BE2C (cell line): ENCODE results near the gene METTL25B.
A peak's percentile ranks its signal among the peaks of the same experiment; 100 is the strongest.

Experiments used
- DNase-seq: peaks from one replicate; pipeline ENCODE4 v3.0.0-alpha.2; 2020
- H3K27me3 ChIP-seq: fragments of 250-450 bp; sonication (Bioruptor Pico); 2 replicates; pipeline ENCODE4 v1.5.1; 2020; ENCODE audit warnings: mild to moderate bottlenecking
- H3K36me3 ChIP-seq: fragments of 250-450 bp; sonication (Bioruptor Pico); 2 replicates; pipeline ENCODE4 v1.5.1; 2020; ENCODE audit warnings: mild to moderate bottlenecking
- H3K4me1 ChIP-seq: fragments of 250-450 bp; sonication (Bioruptor Pico); 2 replicates; pipeline ENCODE4 v1.5.1; 2020
- H3K4me3 ChIP-seq: 2 replicates; pipeline ENCODE4 v1.5.1; 2011; ENCODE audit warnings: low read depth, low read length
- H3K9me3 ChIP-seq: fragments of 250-450 bp; sonication (Bioruptor Pico); 2 replicates; pipeline ENCODE4 v1.5.1; 2020
- CTCF ChIP-seq: IDR thresholded peaks from 2 replicates; pipeline ENCODE4 v1.5.1; 2012; ENCODE audit warnings: mild to moderate bottlenecking, low read depth, low read length

The METTL25B gene

GRCh38 chr1:156767879-156768604 lies 39.8 kb downstream of the METTL25B start:
- Histone ChIP-seq H3K4me1 (peaks cover 5% of the 10 kb centered on the region), H3K4me3 (peak overlapping the region; percentile 98), H3K36me3 (peaks cover 14% of the 10 kb centered on the region), H3K9me3 (no peaks in the 10 kb centered on the region), H3K27me3 (no peaks in the 10 kb centered on the region)
- peak; percentile 54 for DNase-seq
- TF ChIP-seq CTCF, result no peak

- peak overlapping the region; percentile 98 for H3K4me3 ChIP-seq
- H3K36me3 ChIP-seq, result peaks cover 17% of the 10 kb centered on the region
- H3K9me3 ChIP-seq, result no peaks in the 10 kb centered on the region
- no peak for TF ChIP-seq CTCF
- no peak for DNase-seq
- H3K4me1 ChIP-seq, result peaks cover 9% of the 10 kb centered on the region
- no peaks in the 10 kb centered on the region for H3K27me3 ChIP-seq
Observed at GRCh38 chr1:156768610-156769295, 40.5 kb downstream of the METTL25B start.

- peaks cover 18% of the 10 kb centered on the region for H3K36me3 ChIP-seq
- TF ChIP-seq CTCF, result peak; percentile 36
- no peaks in the 10 kb centered on the region for H3K9me3 ChIP-seq
- DNase-seq, result no peak
- no peaks in the 10 kb centered on the region for H3K27me3 ChIP-seq
- peaks cover 14% of the 10 kb centered on the region for H3K4me1 ChIP-seq
- peak overlapping the region; percentile 32 for H3K4me3 ChIP-seq
Observed at GRCh38 chr1:156772222-156772621, 44.0 kb downstream of the METTL25B start.

GRCh38 chr1:156772728-156773497 lies 44.6 kb downstream of the METTL25B start:
- Histone ChIP-seq H3K9me3 (no peaks in the 10 kb centered on the region), H3K36me3 (peaks cover 18% of the 10 kb centered on the region), H3K4me3 (peak overlapping the region; percentile 32), H3K27me3 (no peaks in the 10 kb centered on the region), H3K4me1 (peaks cover 14% of the 10 kb centered on the region)
- peak; percentile 87 for DNase-seq
- no peak for TF ChIP-seq CTCF

- no peaks in the 10 kb centered on the region for H3K27me3 ChIP-seq
- peak overlapping the region; percentile 32 for H3K4me3 ChIP-seq
- no peaks in the 10 kb centered on the region for H3K9me3 ChIP-seq
- H3K36me3 ChIP-seq, result peaks cover 18% of the 10 kb centered on the region
- peaks cover 14% of the 10 kb centered on the region for H3K4me1 ChIP-seq
- DNase-seq, result no peak
- peak; percentile 28 for TF ChIP-seq CTCF
Observed at GRCh38 chr1:156773607-156774006, 45.3 kb downstream of the METTL25B start.

GRCh38 chr1:156775799-156776198 lies 47.5 kb downstream of the METTL25B start:
- Histone ChIP-seq H3K36me3 (peaks cover 16% of the 10 kb centered on the region), H3K4me3 (no peak overlapping the region), H3K4me1 (peaks cover 14% of the 10 kb centered on the region), H3K27me3 (no peaks in the 10 kb centered on the region), H3K9me3 (no peaks in the 10 kb centered on the region)
- no peak for TF ChIP-seq CTCF
- DNase-seq, result no peak
